Panc1 (cell line): ENCODE results near the gene PIBF1. TPM values are rescaled to one million over a fixed set of nuclear protein-coding genes. Genes with fewer than 3 reads are reported as not detected.

Source experiments
- ATAC-seq: fragments of 200-7000 bp; cut with Tn5 transposase; 2 replicates; pipeline ENCODE4 v1.9.1; 2020; ENCODE audit warnings: mild to moderate bottlenecking, moderate library complexity
- BruUV-seq: library from RNA; stranded (reverse); fragments of 400-500 nt; replicated peaks from 2 replicates; lab custom pipeline; 2021; lab: Mats Ljungman, UMichigan
- CTCF ChIA-PET: fragments of 300-600 bp; sonication (Branson Sonifier 250); formaldehyde crosslinking; loops from one replicate; lab custom pipeline; 2022; ENCODE audit warnings: antibody characterized with exemption; lab: Charles Lee
- POLR2A ChIA-PET: fragments of 300-600 bp; sonication (Branson Sonifier 250); formaldehyde crosslinking; loops from one replicate; lab custom pipeline; 2022; ENCODE audit warnings: antibody characterized with exemption; lab: Charles Lee
- DNase-seq: peaks from one replicate; pipeline ENCODE4 v3.0.0-alpha.2; 2010; ENCODE audit warnings: low read depth, low spot score
- H3K27ac ChIP-seq: 2 replicates; pipeline ENCODE4 v1.5.1; 2011; ENCODE audit warnings: mild to moderate bottlenecking, low read length, inconsistent platforms
- H3K27me3 ChIP-seq: fragments of 200-500 bp; sonication (Bioruptor generic); 2 replicates; pipeline ENCODE4 v1.6.0; 2014; ENCODE audit warnings: low read length, inconsistent platforms; ENCODE audit not compliant: control insufficient read depth, insufficient read depth
- H3K36me3 ChIP-seq: fragments of 200-500 bp; sonication (Bioruptor generic); 2 replicates; pipeline ENCODE4 v1.5.1; 2014; ENCODE audit warnings: inconsistent platforms, mild to moderate bottlenecking, low read length, moderate library complexity; ENCODE audit not compliant: control insufficient read depth, insufficient read depth
- H3K4me1 ChIP-seq: 2 replicates; pipeline ENCODE4 v1.5.1; 2011; ENCODE audit warnings: inconsistent platforms, mild to moderate bottlenecking, low read length, moderate library complexity; ENCODE audit not compliant: control insufficient read depth, insufficient read depth
- H3K4me3 ChIP-seq, 2 experiments: 2 replicates each; pipeline ENCODE4 v1.5.1; 2011 to 2012; ENCODE audit warnings: low read depth in 2 of 2, low read length in 2 of 2, mild to moderate bottlenecking in 2 of 2, inconsistent platforms in 1 of 2, moderate library complexity in 1 of 2
- H3K9me3 ChIP-seq: fragments of 200-500 bp; sonication (Bioruptor generic); 2 replicates; pipeline ENCODE4 v1.5.1; 2014; ENCODE audit warnings: low read depth, mild to moderate bottlenecking, inconsistent platforms, low read length, moderate library complexity; ENCODE audit not compliant: control insufficient read depth, insufficient read depth
- CTCF ChIP-seq: fragments of 450-650 bp; IDR thresholded peaks from 2 replicates; pipeline ENCODE4 v1.5.1; 2017; ENCODE audit warnings: mild to moderate bottlenecking
- POLR2AphosphoS5 ChIP-seq: IDR thresholded peaks from 2 replicates; pipeline ENCODE4 v1.6.1; 2012; ENCODE audit warnings: mild to moderate bottlenecking, low read depth, low read length, moderate library complexity
- SIN3A ChIP-seq: IDR thresholded peaks from 2 replicates; pipeline ENCODE4 v1.6.1; 2012; ENCODE audit warnings: low read depth, mild to moderate bottlenecking, low read length, moderate library complexity, borderline replicate concordance; ENCODE audit not compliant: insufficient read depth
- TCF7L2 ChIP-seq: IDR thresholded peaks from 2 replicates; pipeline ENCODE4 v1.6.1; 2011; ENCODE audit warnings: mild to moderate bottlenecking, low read depth, low read length, inconsistent platforms
- in situ Hi-C: cut with HindIII; loops from 2 replicates; pipeline ENCODE4 v1.10.0; 2016; ENCODE audit warnings: low sequenced_read_pairs, low pct_unique_long_range_greater_than_20kb
- intact Hi-C: fragments of 100-400 bp; cut with micrococcal nuclease; formaldehyde crosslinking; loops from one replicate; pipeline ENCODE4 v1.10.0; 2022; ENCODE audit not compliant: unreplicated experiment
- total RNA-seq: library from RNA; stranded (reverse); gene quantifications from one replicate; pipeline ENCODE4 v1.2.1, GENCODE V29; 2021; ENCODE audit not compliant: unreplicated experiment
- TF ChIP-seq, protein P1 (sequence below), 2 experiments: IDR thresholded peaks; 2 replicates each; pipeline ENCODE4 v1.6.1; 2011 to 2012; ENCODE audit warnings: low read depth in 2 of 2, control low read depth in 1 of 2, low read length in 1 of 2, mild to moderate bottlenecking in 1 of 2, moderate library complexity in 1 of 2; ENCODE audit not compliant: insufficient read depth in 1 of 2

The PIBF1 gene
- total RNA-seq, 1 experiment from 2014 or later = 11.7 TPM

- Histone ChIP-seq H3K27ac (no peak overlapping the region), H3K27me3 (no peaks in the 10 kb centered on the region), H3K9me3 (no peaks in the 10 kb centered on the region), H3K36me3 (no peaks in the 10 kb centered on the region), H3K4me3 (no peak overlapping the region), H3K4me1 (no peaks in the 10 kb centered on the region)
- TF ChIP-seq POLR2AphosphoS5 (no peak), SIN3A (no peak), CTCF (no peak), TCF7L2 (no peak)
- TF ChIP-seq, protein P1, sequence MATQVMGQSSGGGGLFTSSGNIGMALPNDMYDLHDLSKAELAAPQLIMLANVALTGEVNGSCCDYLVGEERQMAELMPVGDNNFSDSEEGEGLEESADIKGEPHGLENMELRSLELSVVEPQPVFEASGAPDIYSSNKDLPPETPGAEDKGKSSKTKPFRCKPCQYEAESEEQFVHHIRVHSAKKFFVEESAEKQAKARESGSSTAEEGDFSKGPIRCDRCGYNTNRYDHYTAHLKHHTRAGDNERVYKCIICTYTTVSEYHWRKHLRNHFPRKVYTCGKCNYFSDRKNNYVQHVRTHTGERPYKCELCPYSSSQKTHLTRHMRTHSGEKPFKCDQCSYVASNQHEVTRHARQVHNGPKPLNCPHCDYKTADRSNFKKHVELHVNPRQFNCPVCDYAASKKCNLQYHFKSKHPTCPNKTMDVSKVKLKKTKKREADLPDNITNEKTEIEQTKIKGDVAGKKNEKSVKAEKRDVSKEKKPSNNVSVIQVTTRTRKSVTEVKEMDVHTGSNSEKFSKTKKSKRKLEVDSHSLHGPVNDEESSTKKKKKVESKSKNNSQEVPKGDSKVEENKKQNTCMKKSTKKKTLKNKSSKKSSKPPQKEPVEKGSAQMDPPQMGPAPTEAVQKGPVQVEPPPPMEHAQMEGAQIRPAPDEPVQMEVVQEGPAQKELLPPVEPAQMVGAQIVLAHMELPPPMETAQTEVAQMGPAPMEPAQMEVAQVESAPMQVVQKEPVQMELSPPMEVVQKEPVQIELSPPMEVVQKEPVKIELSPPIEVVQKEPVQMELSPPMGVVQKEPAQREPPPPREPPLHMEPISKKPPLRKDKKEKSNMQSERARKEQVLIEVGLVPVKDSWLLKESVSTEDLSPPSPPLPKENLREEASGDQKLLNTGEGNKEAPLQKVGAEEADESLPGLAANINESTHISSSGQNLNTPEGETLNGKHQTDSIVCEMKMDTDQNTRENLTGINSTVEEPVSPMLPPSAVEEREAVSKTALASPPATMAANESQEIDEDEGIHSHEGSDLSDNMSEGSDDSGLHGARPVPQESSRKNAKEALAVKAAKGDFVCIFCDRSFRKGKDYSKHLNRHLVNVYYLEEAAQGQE (IDR thresholded peaks at IDR 0.05; ENCODE audit: insufficient read depth in 1 of 2, low read depth in 2 of 2, low read length in 1 of 2) = no peak
- no TSS peak for BruUV-seq
- intact Hi-C loops (no loop called here), in situ Hi-C loops (no loop called here)
- POLR2A ChIA-PET = no interaction called here
- ATAC-seq = no peak
- no peak for DNase-seq
- CTCF ChIA-PET = no interaction called here
These were observed 104.5 kb downstream of the PIBF1 start for GRCh38 chr13:72886272-72887067.

- in situ Hi-C loops = no loop called here
- TF ChIP-seq TCF7L2 (no peak), CTCF (no peak), SIN3A (no peak), POLR2AphosphoS5 (no peak)
- TF ChIP-seq, protein P1 (IDR thresholded peaks at IDR 0.05; ENCODE audit: insufficient read depth in 1 of 2, low read depth in 2 of 2, low read length in 1 of 2) = no peak
- no peak overlapping the region for H3K27ac ChIP-seq
- no peak for ATAC-seq
- no peaks in the 10 kb centered on the region for H3K9me3 ChIP-seq
- ChIA-PET POLR2A (no interaction called here), CTCF (no interaction called here)
- no peaks in the 10 kb centered on the region for H3K27me3 ChIP-seq
- H3K4me3 ChIP-seq = no peak overlapping the region
- no peak for DNase-seq
- H3K4me1 ChIP-seq = no peaks in the 10 kb centered on the region
- H3K36me3 ChIP-seq = no peaks in the 10 kb centered on the region; the same call in 1 of the 2 replicates
- intact Hi-C loops = no loop called here
- BruUV-seq = no TSS peak
These were observed 107.6 kb downstream of the PIBF1 start for GRCh38 chr13:72889495-72889894.
